GM18873 (cell line): ENCODE results near the gene FOXP1.
A peak's percentile ranks its signal among the peaks of the same experiment; 100 is the strongest.
"Not testable (repeated sequence)": the region's sequence is repeated elsewhere in the genome, so short reads cannot be mapped to it uniquely, and the experiment has no call there.

Source experiments
- ATAC-seq: cut with Tn5 transposase; IDR thresholded peaks from one replicate; pipeline ENCODE4 v1.9.1; 2021; ENCODE audit warnings: mild to moderate bottlenecking, moderate library complexity, moderate number of reproducible peaks; ENCODE audit not compliant: unreplicated experiment, low FRiP score

Gene FOXP1

GRCh38 chr3:71438071-71438685, 145.3 kb downstream of the FOXP1 start:
- no peak for ATAC-seq

- ATAC-seq = no peak
Observed at GRCh38 chr3:71436337-71436736, 147.2 kb downstream of the FOXP1 start.

- ATAC-seq = not testable (repeated sequence)
Observed at GRCh38 chr3:71435836-71436235, 147.7 kb downstream of the FOXP1 start.

GRCh38 chr3:71433631-71434030, 149.9 kb downstream of the FOXP1 start:
- ATAC-seq = no peak

GRCh38 chr3:71432044-71432975, 151.2 kb downstream of the FOXP1 start:
- no peak for ATAC-seq

GRCh38 chr3:71430941-71431552, 152.5 kb downstream of the FOXP1 start:
- ATAC-seq = no peak

GRCh38 chr3:71429597-71429988, 153.9 kb downstream of the FOXP1 start:
- no peak for ATAC-seq

GRCh38 chr3:71428841-71429596, 154.5 kb downstream of the FOXP1 start:
- ATAC-seq = no peak

- no peak for ATAC-seq
Observed at GRCh38 chr3:71425491-71426071, 157.9 kb downstream of the FOXP1 start.

- no peak for ATAC-seq
Observed at GRCh38 chr3:71423151-71423906, 160.2 kb downstream of the FOXP1 start.

GRCh38 chr3:71421820-71422566, 161.5 kb downstream of the FOXP1 start:
- peak; percentile 96 for ATAC-seq

GRCh38 chr3:71421475-71421819, 162.1 kb downstream of the FOXP1 start:
- ATAC-seq = peak; percentile 35

GRCh38 chr3:71419369-71419768, 164.2 kb downstream of the FOXP1 start:
- ATAC-seq = no peak

- no peak for ATAC-seq
Observed at GRCh38 chr3:71417791-71418190, 165.7 kb downstream of the FOXP1 start.

- ATAC-seq = no peak
Observed at GRCh38 chr3:71416876-71417275, 166.7 kb downstream of the FOXP1 start.

GRCh38 chr3:71415681-71416122, 167.8 kb downstream of the FOXP1 start:
- no peak for ATAC-seq

- no peak for ATAC-seq
Observed at GRCh38 chr3:71414189-71414927, 169.2 kb downstream of the FOXP1 start.

GRCh38 chr3:71413572-71413971, 170.0 kb downstream of the FOXP1 start:
- no peak for ATAC-seq
